Measurements from ENCODE around the gene MYLK.

Gene MYLK

DNA sequence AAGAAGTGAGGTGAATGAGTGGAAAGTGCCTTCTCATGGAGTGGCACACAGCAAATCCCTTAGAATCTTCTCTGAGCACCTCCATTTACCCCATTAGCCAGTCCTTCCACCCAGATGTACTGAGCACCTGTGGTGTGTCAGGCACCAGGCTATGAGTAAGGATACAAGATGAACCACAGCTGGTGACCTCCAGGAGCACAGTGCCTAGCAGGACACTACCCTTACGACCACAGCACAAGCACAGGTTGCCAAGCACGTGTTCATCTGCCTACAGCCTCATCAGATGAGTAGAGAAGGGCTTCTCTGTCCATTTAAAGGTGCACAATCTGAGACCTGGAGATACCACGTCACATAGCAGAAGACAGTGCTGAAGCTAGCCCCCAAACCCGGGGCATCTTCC is 6.2 kb downstream of the MYLK start:
- no peak for DNase-seq (ENCODE audit: low spot score)

GRCh38 chr3:123877466-123877865 is 6.7 kb downstream of the MYLK start:
- DNase-seq (ENCODE audit: low spot score) = no peak

- DNase-seq (ENCODE audit: low spot score) = no peak
Measured at GRCh38 chr3:123876858-123877257, 7.3 kb downstream of the MYLK start.

- DNase-seq (ENCODE audit: low spot score) = no peak
Measured at GRCh38 chr3:123872621-123873020, 11.5 kb downstream of the MYLK start.

DNA sequence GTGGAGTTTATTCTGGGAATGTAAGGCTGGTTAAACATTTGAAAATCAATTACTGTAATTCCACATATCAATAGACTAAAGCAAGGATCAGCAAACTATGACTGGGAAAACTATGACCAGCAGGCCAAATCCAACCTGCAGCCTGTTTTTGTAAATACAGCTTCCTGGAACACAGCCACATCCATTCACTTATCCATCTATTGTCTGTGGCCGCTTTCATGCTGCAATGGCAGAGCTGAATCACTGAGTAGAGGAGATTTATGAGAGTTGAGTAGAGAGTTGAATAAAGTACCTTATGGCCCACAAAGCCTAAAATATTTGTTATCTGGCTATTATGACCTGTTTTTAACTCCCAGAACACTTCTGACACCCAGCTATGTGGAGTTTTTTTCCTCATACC is 12.2 kb downstream of the MYLK start:
- DNase-seq (ENCODE audit: low spot score) = no peak

- DNase-seq (ENCODE audit: low spot score) = no peak
Measured at GRCh38 chr3:123870033-123870432, 14.1 kb downstream of the MYLK start.

GRCh38 chr3:123869165-123869564 is 15.0 kb downstream of the MYLK start:
- no peak for DNase-seq (ENCODE audit: low spot score)

- DNase-seq (ENCODE audit: low spot score) = no peak
Measured at GRCh38 chr3:123864706-123865105, 19.4 kb downstream of the MYLK start.

DNA sequence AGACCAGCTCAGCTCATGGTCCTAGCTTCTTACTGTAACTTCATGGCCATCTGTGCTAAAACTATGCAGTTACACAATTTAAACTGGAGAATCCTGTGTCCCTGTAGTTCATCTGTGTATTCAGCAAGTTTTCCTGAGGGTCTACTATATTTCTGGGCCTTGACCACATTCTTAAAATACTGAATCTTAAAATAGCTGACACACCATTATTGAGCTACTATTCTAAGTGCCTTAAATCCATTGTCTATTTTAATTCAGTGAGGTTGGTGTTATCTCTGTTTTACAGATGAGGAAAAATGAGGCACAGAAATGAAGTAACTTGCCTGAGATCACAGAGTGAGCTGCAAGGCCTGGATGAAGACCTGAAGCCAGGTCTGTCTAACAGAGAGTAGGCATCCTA is 22.0 kb downstream of the MYLK start:
- DNase-seq (ENCODE audit: low spot score) = no peak

DNA sequence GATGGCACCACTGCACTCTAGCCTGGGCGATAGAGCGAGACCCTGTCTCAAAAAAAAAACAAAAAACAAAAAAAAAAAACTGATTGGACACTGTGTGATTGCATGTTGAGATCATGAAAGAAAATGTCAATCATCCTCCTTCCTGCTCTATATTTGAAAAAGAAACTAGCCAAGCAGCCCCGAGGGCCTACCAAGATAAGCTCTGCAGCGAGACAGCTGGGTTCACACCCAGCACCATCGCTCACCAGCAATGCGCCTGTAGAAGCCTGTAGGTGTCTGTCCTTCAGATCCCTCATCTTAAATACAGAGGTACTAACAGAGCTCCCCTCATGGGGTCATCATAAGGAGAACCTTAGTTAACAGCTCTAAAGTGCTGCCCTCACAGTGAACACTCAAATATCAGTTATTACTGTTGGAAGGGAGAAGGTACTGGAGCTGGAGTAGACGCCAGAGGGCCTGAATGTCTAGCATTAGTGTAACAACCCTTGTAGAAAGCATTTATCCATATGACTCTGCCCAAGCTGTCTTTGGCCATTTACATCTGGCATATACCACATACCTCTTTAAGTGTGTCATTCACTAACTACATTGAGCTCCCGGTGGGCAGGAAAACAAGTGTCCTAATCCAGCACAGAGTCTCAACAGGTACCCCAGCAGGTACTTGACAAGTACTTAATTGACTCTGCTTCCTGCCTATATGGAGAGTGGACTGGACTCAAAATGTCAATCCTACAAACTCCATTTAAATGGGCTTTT is 22.9 kb downstream of the MYLK start:
- DNase-seq (ENCODE audit: low spot score) = no peak

- DNase-seq (ENCODE audit: low spot score) = no peak
Measured at GRCh38 chr3:123859177-123859576, 25.0 kb downstream of the MYLK start.

DNA sequence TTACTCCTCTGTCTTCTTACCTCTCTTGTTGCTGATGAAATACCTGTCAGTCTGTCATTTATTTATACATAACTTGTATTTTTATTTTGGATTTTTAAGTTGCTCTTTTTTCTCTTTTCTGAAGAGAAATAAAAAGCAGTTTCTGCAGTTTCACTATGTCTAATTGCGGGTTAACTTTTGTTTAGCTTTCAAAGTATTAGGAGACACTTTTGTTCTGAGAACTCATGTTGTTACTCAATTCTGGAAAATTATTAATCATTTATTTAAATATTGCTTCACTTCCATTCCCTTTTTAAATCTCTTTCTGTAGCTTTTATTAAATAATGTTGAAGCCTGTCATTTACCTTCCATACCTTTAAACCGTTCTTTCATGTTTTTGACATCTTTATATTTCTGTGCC is 29.2 kb downstream of the MYLK start:
- DNase-seq (ENCODE audit: low spot score) = no peak

DNA sequence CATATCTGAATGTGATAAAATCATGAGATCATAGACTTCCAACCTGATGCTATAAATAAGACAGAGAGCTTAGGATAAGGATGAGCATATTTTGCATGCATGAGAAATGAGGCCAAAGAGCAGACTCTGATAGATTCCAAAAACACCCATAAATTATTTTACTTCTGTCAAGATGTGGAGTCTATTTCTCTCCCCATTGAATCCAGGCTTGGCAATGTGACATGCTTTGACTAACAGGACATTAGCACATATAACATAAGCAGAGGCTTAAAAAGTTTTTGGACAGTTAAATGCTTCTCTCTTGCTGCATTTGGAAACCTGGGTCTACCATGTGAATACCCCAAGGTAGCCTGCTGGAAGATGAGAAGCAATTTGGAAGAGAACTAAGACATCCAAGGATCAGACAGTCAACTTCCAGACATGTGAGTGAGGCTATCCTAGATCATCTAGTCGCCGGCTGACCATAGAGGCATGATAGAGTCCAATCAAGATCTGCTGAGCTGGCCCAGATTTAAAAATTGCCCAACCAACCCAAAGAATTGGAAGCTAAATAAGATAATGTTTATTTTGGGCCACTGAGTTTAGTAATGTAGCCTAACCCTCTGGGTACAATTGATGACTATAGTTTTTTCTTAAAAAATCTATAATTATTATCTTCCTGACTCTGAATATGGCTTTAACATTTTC is 30.3 kb downstream of the MYLK start:
- no peak for DNase-seq (ENCODE audit: low spot score)

GRCh38 chr3:123847209-123847608 is 36.9 kb downstream of the MYLK start:
- DNase-seq (ENCODE audit: low spot score) = no peak

- DNase-seq (ENCODE audit: low spot score) = no peak
Measured at GRCh38 chr3:123843668-123844067, 40.5 kb downstream of the MYLK start.

DNA sequence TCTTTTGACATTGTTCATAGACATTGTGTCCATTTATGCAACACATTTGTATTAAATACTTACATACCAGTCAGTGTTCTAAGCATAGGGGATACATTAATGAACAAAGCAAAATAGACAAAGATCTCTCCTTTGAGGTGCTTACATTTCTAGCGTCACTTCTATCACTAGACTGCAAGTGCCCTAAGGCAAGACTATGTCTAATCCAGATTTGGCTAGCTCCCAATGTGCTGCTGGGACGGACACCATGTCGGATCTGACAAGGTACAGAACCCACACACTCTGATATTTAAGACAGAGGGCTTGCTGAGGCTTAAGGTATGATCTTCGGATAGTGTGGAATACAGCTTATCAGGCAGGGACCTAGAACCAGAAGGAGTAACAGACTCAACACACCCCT is 41.4 kb downstream of the MYLK start:
- DNase-seq (ENCODE audit: low spot score) = no peak

DNA sequence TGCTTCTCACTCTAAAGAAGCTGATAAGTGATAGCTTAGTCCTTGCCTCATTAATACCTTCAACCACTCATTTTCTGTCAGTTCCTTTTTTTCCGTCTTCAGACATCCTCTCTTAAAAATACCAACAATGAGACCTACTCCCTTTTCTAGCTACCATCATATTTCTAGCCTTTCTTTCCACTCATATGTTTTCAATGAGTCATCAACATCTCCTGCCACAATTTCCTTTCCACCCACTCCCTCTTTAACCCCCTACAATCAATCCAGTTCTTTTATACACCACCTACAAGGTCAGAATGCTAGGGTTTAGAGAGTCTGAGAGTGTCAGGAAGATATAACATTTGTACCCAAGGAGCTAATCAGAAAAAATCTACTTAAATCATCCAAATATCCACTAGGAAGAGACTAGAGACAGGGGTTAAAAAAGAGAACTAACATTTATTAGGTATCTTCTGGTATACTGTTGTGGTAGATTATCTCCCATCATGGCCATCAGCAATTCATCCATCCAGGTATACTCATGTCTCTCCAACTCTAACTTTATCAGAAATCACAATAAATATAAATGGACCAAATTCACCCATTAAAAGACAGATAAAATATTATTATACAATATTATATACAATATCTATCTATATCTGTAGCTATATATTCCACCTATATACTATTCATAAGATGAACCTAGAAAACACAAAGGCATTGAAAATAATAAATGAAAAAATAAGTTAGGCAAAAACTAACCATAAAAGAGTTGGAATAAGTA is 42.5 kb downstream of the MYLK start:
- DNase-seq (ENCODE audit: low spot score) = no peak

DNA sequence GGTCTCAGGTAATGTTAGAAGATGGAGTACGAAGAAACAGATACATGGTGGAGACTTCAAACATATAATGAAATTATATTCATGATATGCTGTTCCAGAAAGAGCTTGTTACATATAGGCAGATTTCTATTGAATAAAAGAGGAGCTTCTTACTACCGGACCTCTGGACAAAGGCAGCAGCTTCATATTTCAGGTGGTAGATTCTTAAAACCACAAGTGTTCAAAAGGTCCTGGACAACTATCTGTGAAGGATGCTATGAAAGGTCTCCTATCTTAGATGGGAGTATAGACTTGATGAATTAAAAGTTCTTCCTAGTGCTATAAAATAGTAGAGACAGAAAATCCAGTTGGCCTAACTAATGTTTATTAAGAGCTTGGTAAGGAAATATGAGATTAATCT is 43.2 kb downstream of the MYLK start:
- DNase-seq (ENCODE audit: low spot score) = no peak

DNA sequence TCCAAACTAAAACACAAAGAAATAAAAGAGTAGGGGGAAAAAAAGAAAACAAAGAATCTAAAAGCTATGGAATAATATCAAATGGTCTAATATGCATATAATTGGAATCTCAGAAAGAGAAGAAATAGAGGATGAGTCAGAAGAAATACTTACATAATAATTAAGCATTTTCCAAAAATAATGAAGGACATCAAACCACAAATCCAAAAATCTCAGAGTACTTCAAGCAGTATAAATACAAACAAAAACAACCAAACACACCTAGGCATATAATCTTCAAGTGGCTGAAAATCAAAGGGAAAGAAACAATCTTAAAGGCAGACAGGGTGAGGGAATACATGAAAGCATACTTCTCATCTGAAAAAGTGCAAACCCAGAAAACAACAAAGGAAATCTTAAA is 46.3 kb downstream of the MYLK start:
- DNase-seq (ENCODE audit: low spot score) = no peak

GRCh38 chr3:123834631-123835030 is 49.5 kb downstream of the MYLK start:
- no peak for DNase-seq (ENCODE audit: low spot score)

DNA sequence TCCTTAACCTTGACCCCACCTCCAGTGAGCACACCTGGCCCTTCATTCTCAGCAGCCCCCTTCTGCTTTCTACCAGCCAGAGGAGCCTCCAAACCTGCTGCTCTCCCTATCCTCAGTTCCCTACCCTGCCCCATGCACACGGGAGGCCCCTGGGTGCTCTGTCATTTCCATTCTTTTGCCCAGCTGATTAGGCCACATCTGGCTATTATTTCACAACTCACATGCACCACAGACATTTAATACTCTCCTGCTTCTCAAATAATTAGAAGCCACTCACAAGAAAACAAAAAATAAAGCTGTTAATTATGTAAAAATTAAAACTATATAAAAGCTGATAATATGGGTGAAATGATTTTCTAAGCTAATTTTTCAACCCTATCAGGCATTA is 50.7 kb downstream of the MYLK start:
- DNase-seq (ENCODE audit: low spot score) = no peak

GRCh38 chr3:123832692-123833397 is 51.3 kb downstream of the MYLK start:
- no peak for DNase-seq (ENCODE audit: low spot score)
